AG08396 (cell line): Measurements from ENCODE around the gene MYOM3.

ENCODE experiments used
- DNase-seq: peaks from one replicate; pipeline ENCODE4 v3.0.0; 2012; ENCODE audit warnings: low spot score, mixed read lengths

The MYOM3 gene

GRCh38 chr1:24096009-24096738 lies 15.8 kb downstream of the MYOM3 start:
- DNase-seq = no peak

GRCh38 chr1:24095140-24095859 lies 16.6 kb downstream of the MYOM3 start:
- no peak for DNase-seq

GRCh38 chr1:24094554-24094953 lies 17.4 kb downstream of the MYOM3 start:
- DNase-seq = no peak

- DNase-seq = no peak
Observed at GRCh38 chr1:24093732-24094131, 18.2 kb downstream of the MYOM3 start.

- no peak for DNase-seq
Observed at GRCh38 chr1:24092979-24093378, 19.0 kb downstream of the MYOM3 start.

- DNase-seq = no peak
Observed at GRCh38 chr1:24091971-24092482, 19.9 kb downstream of the MYOM3 start.

GRCh38 chr1:24090736-24091135 lies 21.2 kb downstream of the MYOM3 start:
- DNase-seq = no peak

- no peak for DNase-seq
Observed at GRCh38 chr1:24089743-24090555, 22.0 kb downstream of the MYOM3 start.

GRCh38 chr1:24089027-24089742 lies 22.8 kb downstream of the MYOM3 start:
- DNase-seq = no peak

GRCh38 chr1:24086466-24086865 lies 25.5 kb downstream of the MYOM3 start:
- no peak for DNase-seq

GRCh38 chr1:24085546-24085945 lies 26.4 kb downstream of the MYOM3 start:
- DNase-seq = peak; percentile 46

- no peak for DNase-seq
Observed at GRCh38 chr1:24085007-24085406, 26.9 kb downstream of the MYOM3 start.

- no peak for DNase-seq
Observed at GRCh38 chr1:24084050-24084449, 27.9 kb downstream of the MYOM3 start.

- DNase-seq = no peak
Observed at GRCh38 chr1:24082372-24082771, 29.6 kb downstream of the MYOM3 start.

GRCh38 chr1:24081190-24081589 lies 30.7 kb downstream of the MYOM3 start:
- no peak for DNase-seq

GRCh38 chr1:24080131-24080530 lies 31.8 kb downstream of the MYOM3 start:
- no peak for DNase-seq

GRCh38 chr1:24077278-24077978 lies 34.5 kb downstream of the MYOM3 start:
- no peak for DNase-seq

GRCh38 chr1:24075946-24076345 lies 36.0 kb downstream of the MYOM3 start:
- DNase-seq = no peak

- no peak for DNase-seq
Observed at GRCh38 chr1:24075590-24075854, 36.4 kb downstream of the MYOM3 start.

GRCh38 chr1:24074817-24075589 lies 36.9 kb downstream of the MYOM3 start:
- no peak for DNase-seq

GRCh38 chr1:24074196-24074595 lies 37.7 kb downstream of the MYOM3 start:
- no peak for DNase-seq
